Measurements from ENCODE around the gene RBM27. TPM values are rescaled to one million over a fixed set of nuclear protein-coding genes. Genes with fewer than 3 reads are reported as not detected.

RBM27 gene
- total RNA-seq, 1 experiment from 2014 or later = 32.6 TPM

DNA sequence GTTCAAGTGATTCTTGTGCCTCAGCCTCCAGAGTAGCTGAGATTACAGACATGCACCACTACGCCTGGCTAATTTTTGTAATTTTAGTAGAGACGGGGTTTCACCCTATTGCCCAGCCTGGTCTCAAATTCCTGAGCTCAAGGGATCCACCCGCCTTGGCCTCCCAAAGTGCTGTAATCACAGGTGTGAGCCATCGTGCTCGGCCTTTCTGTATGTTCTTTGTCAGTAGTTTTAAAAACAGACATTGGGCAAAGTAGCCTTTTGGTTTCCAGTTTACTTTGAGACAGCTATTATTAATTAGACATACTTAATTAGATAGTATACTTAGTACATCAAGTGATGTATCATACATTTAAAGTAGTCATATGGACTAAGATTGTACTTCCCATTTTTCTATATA lies 45.2 kb downstream of the RBM27 start (continued):
- TF ChIP-seq, protein P1, sequence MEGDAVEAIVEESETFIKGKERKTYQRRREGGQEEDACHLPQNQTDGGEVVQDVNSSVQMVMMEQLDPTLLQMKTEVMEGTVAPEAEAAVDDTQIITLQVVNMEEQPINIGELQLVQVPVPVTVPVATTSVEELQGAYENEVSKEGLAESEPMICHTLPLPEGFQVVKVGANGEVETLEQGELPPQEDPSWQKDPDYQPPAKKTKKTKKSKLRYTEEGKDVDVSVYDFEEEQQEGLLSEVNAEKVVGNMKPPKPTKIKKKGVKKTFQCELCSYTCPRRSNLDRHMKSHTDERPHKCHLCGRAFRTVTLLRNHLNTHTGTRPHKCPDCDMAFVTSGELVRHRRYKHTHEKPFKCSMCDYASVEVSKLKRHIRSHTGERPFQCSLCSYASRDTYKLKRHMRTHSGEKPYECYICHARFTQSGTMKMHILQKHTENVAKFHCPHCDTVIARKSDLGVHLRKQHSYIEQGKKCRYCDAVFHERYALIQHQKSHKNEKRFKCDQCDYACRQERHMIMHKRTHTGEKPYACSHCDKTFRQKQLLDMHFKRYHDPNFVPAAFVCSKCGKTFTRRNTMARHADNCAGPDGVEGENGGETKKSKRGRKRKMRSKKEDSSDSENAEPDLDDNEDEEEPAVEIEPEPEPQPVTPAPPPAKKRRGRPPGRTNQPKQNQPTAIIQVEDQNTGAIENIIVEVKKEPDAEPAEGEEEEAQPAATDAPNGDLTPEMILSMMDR (IDR thresholded peaks at IDR 0.05) = no peak
- TF ChIP-seq PRRX2 (CRISPR knock-in tag; IDR thresholded peaks at IDR 0.05) (no peak), ZNF121 (CRISPR knock-in tag; IDR thresholded peaks at IDR 0.05) (no peak), NFE2L1 (CRISPR knock-in tag; IDR thresholded peaks at IDR 0.05) (no peak), IRF2 (CRISPR knock-in tag; IDR thresholded peaks at IDR 0.05; ENCODE audit: borderline replicate concordance, low read depth) (no peak), ATF1 (CRISPR knock-in tag; IDR thresholded peaks at IDR 0.05) (no peak), MAX (CRISPR knock-in tag; IDR thresholded peaks at IDR 0.05) (no peak), USF2 (CRISPR knock-in tag; IDR thresholded peaks at IDR 0.05) (no peak), PREB (CRISPR knock-in tag; IDR thresholded peaks at IDR 0.05; ENCODE audit: borderline replicate concordance) (no peak), IRF1 (CRISPR knock-in tag; IDR thresholded peaks at IDR 0.05) (no peak), RORB (CRISPR knock-in tag; IDR thresholded peaks at IDR 0.05) (no peak), MYBL2 (CRISPR knock-in tag; IDR thresholded peaks at IDR 0.05) (no peak), ZBTB43 (CRISPR knock-in tag; IDR thresholded peaks at IDR 0.05) (no peak)
- TF ChIP-seq, protein P2, sequence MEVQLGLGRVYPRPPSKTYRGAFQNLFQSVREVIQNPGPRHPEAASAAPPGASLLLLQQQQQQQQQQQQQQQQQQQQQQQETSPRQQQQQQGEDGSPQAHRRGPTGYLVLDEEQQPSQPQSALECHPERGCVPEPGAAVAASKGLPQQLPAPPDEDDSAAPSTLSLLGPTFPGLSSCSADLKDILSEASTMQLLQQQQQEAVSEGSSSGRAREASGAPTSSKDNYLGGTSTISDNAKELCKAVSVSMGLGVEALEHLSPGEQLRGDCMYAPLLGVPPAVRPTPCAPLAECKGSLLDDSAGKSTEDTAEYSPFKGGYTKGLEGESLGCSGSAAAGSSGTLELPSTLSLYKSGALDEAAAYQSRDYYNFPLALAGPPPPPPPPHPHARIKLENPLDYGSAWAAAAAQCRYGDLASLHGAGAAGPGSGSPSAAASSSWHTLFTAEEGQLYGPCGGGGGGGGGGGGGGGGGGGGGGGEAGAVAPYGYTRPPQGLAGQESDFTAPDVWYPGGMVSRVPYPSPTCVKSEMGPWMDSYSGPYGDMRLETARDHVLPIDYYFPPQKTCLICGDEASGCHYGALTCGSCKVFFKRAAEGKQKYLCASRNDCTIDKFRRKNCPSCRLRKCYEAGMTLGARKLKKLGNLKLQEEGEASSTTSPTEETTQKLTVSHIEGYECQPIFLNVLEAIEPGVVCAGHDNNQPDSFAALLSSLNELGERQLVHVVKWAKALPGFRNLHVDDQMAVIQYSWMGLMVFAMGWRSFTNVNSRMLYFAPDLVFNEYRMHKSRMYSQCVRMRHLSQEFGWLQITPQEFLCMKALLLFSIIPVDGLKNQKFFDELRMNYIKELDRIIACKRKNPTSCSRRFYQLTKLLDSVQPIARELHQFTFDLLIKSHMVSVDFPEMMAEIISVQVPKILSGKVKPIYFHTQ (CRISPR knock-in tag; IDR thresholded peaks at IDR 0.05) = no peak

GRCh38 chr5:146249801-146250200 lies 46.4 kb downstream of the RBM27 start:
- H3K27ac Mint-ChIP-seq = no peak overlapping the region
- no peaks in the 10 kb centered on the region for H3K9me3 Mint-ChIP-seq
- ChIA-PET POLR2A (no interaction called here), CTCF (no interaction called here)
- DNase-seq (ENCODE audit: low spot score) (no peak), ATAC-seq (no peak)
- H3K36me3 Mint-ChIP-seq = peaks cover 21% of the 10 kb centered on the region
- H3K4me3 Mint-ChIP-seq = no peak overlapping the region
- H3K4me1 Mint-ChIP-seq = no peaks in the 10 kb centered on the region
- no peaks in the 10 kb centered on the region for H3K27me3 Mint-ChIP-seq (ENCODE audit: low read depth)
- TF ChIP-seq NFATC4 (CRISPR knock-in tag; IDR thresholded peaks at IDR 0.05) (no peak), ELF4 (CRISPR knock-in tag; IDR thresholded peaks at IDR 0.05; ENCODE audit: low read depth) (no peak), AFF4 (CRISPR knock-in tag; IDR thresholded peaks at IDR 0.05; ENCODE audit: borderline replicate concordance) (no peak), GABPB1 (CRISPR knock-in tag; IDR thresholded peaks at IDR 0.05) (no peak), ZNF317 (CRISPR knock-in tag; IDR thresholded peaks at IDR 0.05; ENCODE audit: borderline replicate concordance, low read depth) (no peak), SOX15 (CRISPR knock-in tag; IDR thresholded peaks at IDR 0.05) (no peak), FOXP4 (CRISPR knock-in tag; IDR thresholded peaks at IDR 0.05) (no peak)
- TF ChIP-seq, protein P3, sequence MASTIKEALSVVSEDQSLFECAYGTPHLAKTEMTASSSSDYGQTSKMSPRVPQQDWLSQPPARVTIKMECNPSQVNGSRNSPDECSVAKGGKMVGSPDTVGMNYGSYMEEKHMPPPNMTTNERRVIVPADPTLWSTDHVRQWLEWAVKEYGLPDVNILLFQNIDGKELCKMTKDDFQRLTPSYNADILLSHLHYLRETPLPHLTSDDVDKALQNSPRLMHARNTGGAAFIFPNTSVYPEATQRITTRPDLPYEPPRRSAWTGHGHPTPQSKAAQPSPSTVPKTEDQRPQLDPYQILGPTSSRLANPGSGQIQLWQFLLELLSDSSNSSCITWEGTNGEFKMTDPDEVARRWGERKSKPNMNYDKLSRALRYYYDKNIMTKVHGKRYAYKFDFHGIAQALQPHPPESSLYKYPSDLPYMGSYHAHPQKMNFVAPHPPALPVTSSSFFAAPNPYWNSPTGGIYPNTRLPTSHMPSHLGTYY (CRISPR knock-in tag; IDR thresholded peaks at IDR 0.05) = no peak
